H1 (cell line): ENCODE measurements around the gene METTL21C. TPM values are rescaled to one million over a fixed set of nuclear protein-coding genes. Genes with fewer than 3 reads are reported as not detected.

Experiments
- CTCF ChIA-PET: fragments of 300-600 bp; sonication (Branson Sonifier 250); formaldehyde crosslinking; loops from one replicate; lab custom pipeline; 2021; ENCODE audit not compliant: partially characterized antibody; lab: Charles Lee
- POLR2A ChIA-PET: fragments of 300-600 bp; sonication (Branson Sonifier 250); formaldehyde crosslinking; loops from one replicate; lab custom pipeline; 2021; ENCODE audit warnings: inconsistent platforms; ENCODE audit not compliant: partially characterized antibody; lab: Charles Lee
- DNase-seq, 2 experiments: peaks; one replicate each; pipeline versions ENCODE4 v3.0.0 to v3.0.0-alpha.2; 2010 to 2022; ENCODE audit warnings: low spot score in 2 of 2, low read depth in 1 of 2, mixed read lengths in 1 of 2
- FAIRE-seq: peaks from 2 replicates; lab custom pipeline; 2011; peaks lifted over from hg19 to GRCh38; lab: Jason Lieb, UNC
- H2AFZ ChIP-seq: 2 replicates; pipeline ENCODE4 v1.8.1; 2012; ENCODE audit warnings: low read length, inconsistent platforms
- H2AK5ac ChIP-seq: 2 replicates; pipeline ENCODE4 v1.6.1; 2013; ENCODE audit warnings: low read depth, low read length
- H2BK120ac ChIP-seq: replicated peaks from 2 replicates; pipeline ENCODE3; 2013; ENCODE audit warnings: low read depth, low read length, inconsistent platforms
- H2BK12ac ChIP-seq: 2 replicates; pipeline ENCODE4 v1.6.1; 2013; ENCODE audit warnings: low read depth, low read length
- H2BK15ac ChIP-seq: 2 replicates; pipeline ENCODE4 v1.6.1; 2013; ENCODE audit warnings: low read length
- H2BK20ac ChIP-seq: 2 replicates; pipeline ENCODE4 v1.6.1; 2013; ENCODE audit warnings: low read length
- H2BK5ac ChIP-seq: 2 replicates; pipeline ENCODE4 v1.6.1; 2013; ENCODE audit warnings: low read depth, low read length
- H3K14ac ChIP-seq: 2 replicates; pipeline ENCODE4 v1.6.1; 2013; ENCODE audit warnings: inconsistent platforms; ENCODE audit not compliant: insufficient read length
- H3K18ac ChIP-seq: 2 replicates; pipeline ENCODE4 v1.6.1; 2013; ENCODE audit warnings: low read length; ENCODE audit errors: extremely low read depth
- H3K23ac ChIP-seq: 2 replicates; pipeline ENCODE4 v1.6.1; 2013; ENCODE audit warnings: inconsistent platforms; ENCODE audit not compliant: insufficient read length
- H3K23me2 ChIP-seq: 2 replicates; pipeline ENCODE4 v1.6.1; 2013; ENCODE audit warnings: low read depth, low read length
- H3K27ac ChIP-seq: 2 replicates; pipeline ENCODE4 v1.6.1; 2011; ENCODE audit warnings: low read depth, low read length, inconsistent platforms
- H3K27me3 ChIP-seq, 4 experiments: replicated peaks in 1 of 4; 1 replicate in 1 of 4; 2 replicates in 3 of 4; pipeline versions ENCODE4 v1.6.1 to v1.8.1; 2011 to 2013; ENCODE audit warnings: low read length in 3 of 4, mild to moderate bottlenecking in 3 of 4, inconsistent platforms in 2 of 4, mixed read lengths in 2 of 4, moderate library complexity in 1 of 4; ENCODE audit not compliant: control insufficient read depth in 3 of 4, insufficient read depth in 3 of 4; ENCODE audit errors: extremely low read depth in 1 of 4
- H3K36me3 ChIP-seq, 4 experiments: 2 replicates each; pipeline versions ENCODE4 v1.6.1 to v1.8.1; 2011 to 2013; ENCODE audit warnings: mild to moderate bottlenecking in 4 of 4, low read length in 3 of 4, moderate library complexity in 2 of 4, control low read depth in 1 of 4, inconsistent platforms in 1 of 4; ENCODE audit not compliant: insufficient read depth in 4 of 4, control insufficient read depth in 2 of 4
- H3K4ac ChIP-seq: replicated peaks from 2 replicates; pipeline ENCODE3; 2013; ENCODE audit warnings: low read length, low read depth, mixed read lengths, inconsistent platforms; ENCODE audit not compliant: insufficient read length
- H3K4me1 ChIP-seq, 4 experiments: replicated peaks in 1 of 4; 1 replicate in 1 of 4; 2 replicates in 3 of 4; pipeline versions ENCODE4 v1.6.1 to v1.8.1; 2011 to 2013; ENCODE audit warnings: low read length in 3 of 4, inconsistent platforms in 2 of 4, mixed read lengths in 1 of 4; ENCODE audit not compliant: insufficient read depth in 4 of 4, control insufficient read depth in 3 of 4
- H3K4me2 ChIP-seq, 2 experiments: 2 replicates each; pipeline versions ENCODE4 v1.6.1 to v1.8.1; 2011 to 2013; ENCODE audit warnings: low read depth in 2 of 2, low read length in 2 of 2, control low read depth in 1 of 2, inconsistent platforms in 1 of 2, mild to moderate bottlenecking in 1 of 2; ENCODE audit not compliant: insufficient read depth in 1 of 2
- H3K4me3 ChIP-seq, 4 experiments: fragments of 200-600, 300-600 bp in 1 of 4; sonication (generic), shearing (Covaris generic), sonication (Bioruptor Twin) in 1 of 4; 2 replicates each; pipeline versions ENCODE4 v1.5.1 to v1.8.1; 2011 to 2016; ENCODE audit warnings: low read length in 4 of 4, low read depth in 3 of 4, control low read depth in 2 of 4, inconsistent platforms in 2 of 4, mild to moderate bottlenecking in 2 of 4, mixed read lengths in 1 of 4, moderate library complexity in 1 of 4; ENCODE audit not compliant: insufficient read depth in 2 of 4; ENCODE audit errors: extremely low read depth in 1 of 4
- H3K56ac ChIP-seq: replicated peaks from 2 replicates; pipeline ENCODE3; 2013; ENCODE audit warnings: low read depth, mild to moderate bottlenecking, mixed read lengths, low read length, inconsistent platforms; ENCODE audit not compliant: insufficient read length
- H3K79me1 ChIP-seq: 2 replicates; pipeline ENCODE4 v1.6.1; 2013; ENCODE audit warnings: low read depth, low read length, control low read depth
- H3K79me2 ChIP-seq, 2 experiments: 2 replicates each; pipeline versions ENCODE4 v1.6.1 to v1.8.1; 2012 to 2013; ENCODE audit warnings: low read length in 2 of 2, mild to moderate bottlenecking in 2 of 2, inconsistent platforms in 1 of 2; ENCODE audit not compliant: insufficient read depth in 2 of 2, control insufficient read depth in 1 of 2
- H3K9ac ChIP-seq, 4 experiments: replicated peaks in 1 of 4; 1 replicate in 1 of 4; 2 replicates in 3 of 4; pipeline versions ENCODE4 v1.6.1 to v1.8.1; 2011 to 2013; ENCODE audit warnings: low read depth in 3 of 4, low read length in 3 of 4, control low read depth in 2 of 4, mild to moderate bottlenecking in 2 of 4, moderate library complexity in 2 of 4, inconsistent platforms in 1 of 4; ENCODE audit errors: extremely low read depth in 1 of 4
- H3K9me3 ChIP-seq, 2 experiments: 2 replicates each; pipeline versions ENCODE4 v1.6.1 to v1.8.1; 2012 to 2013; ENCODE audit warnings: mild to moderate bottlenecking in 2 of 2, moderate library complexity in 2 of 2, control low read depth in 1 of 2, inconsistent platforms in 1 of 2, low read depth in 1 of 2, low read length in 1 of 2, mixed read lengths in 1 of 2; ENCODE audit not compliant: insufficient read depth in 2 of 2
- H4K20me1 ChIP-seq, 2 experiments: replicated peaks in 1 of 2; 2 replicates each; pipeline versions ENCODE3 to v1.8.1; 2011 to 2013; ENCODE audit warnings: inconsistent platforms in 2 of 2, low read length in 2 of 2, mild to moderate bottlenecking in 1 of 2; ENCODE audit not compliant: insufficient read depth in 2 of 2, control insufficient read depth in 1 of 2
- H4K5ac ChIP-seq: 2 replicates; pipeline ENCODE4 v1.6.1; 2013; ENCODE audit warnings: low read length, low read depth, mixed read lengths, inconsistent platforms; ENCODE audit not compliant: insufficient read length
- H4K8ac ChIP-seq: 2 replicates; pipeline ENCODE4 v1.8.0; 2013; ENCODE audit warnings: mild to moderate bottlenecking, moderate library complexity, low read length, inconsistent platforms; ENCODE audit not compliant: insufficient read depth; ENCODE audit errors: extremely low read depth
- H4K91ac ChIP-seq: replicated peaks from 2 replicates; pipeline ENCODE3; 2013; ENCODE audit warnings: low read length, mixed read lengths, inconsistent platforms; ENCODE audit not compliant: insufficient read length
- FOSL1 ChIP-seq: IDR thresholded peaks from 2 replicates; pipeline ENCODE4 v1.6.1; 2011; ENCODE audit warnings: mild to moderate bottlenecking, low read depth, low read length, moderate library complexity; ENCODE audit not compliant: insufficient read depth
- HDAC6 ChIP-seq: IDR thresholded peaks from one replicate; pipeline ENCODE4 v1.7.1; 2012; ENCODE audit warnings: low read depth, mild to moderate bottlenecking, inconsistent platforms, low read length, moderate library complexity
- MAX ChIP-seq: IDR thresholded peaks from 2 replicates; pipeline ENCODE4 v1.6.1; 2012; ENCODE audit warnings: inconsistent platforms
- NANOG ChIP-seq: IDR thresholded peaks from 2 replicates; pipeline ENCODE4 v1.6.1; 2011; ENCODE audit warnings: low read length, low read depth, mild to moderate bottlenecking, inconsistent platforms; ENCODE audit not compliant: insufficient read depth, poor library complexity, severe bottlenecking
- POLR2A ChIP-seq, 2 experiments: IDR thresholded peaks; 1 replicate in 1 of 2; 2 replicates in 1 of 2; pipeline ENCODE4 v1.6.1; 2011; ENCODE audit warnings: low read depth in 2 of 2, low read length in 2 of 2, mild to moderate bottlenecking in 2 of 2; ENCODE audit errors: control extremely low read depth in 1 of 2
- SIN3A ChIP-seq, 2 experiments: IDR thresholded peaks in 1 of 2; conservative IDR thresholded peaks in 1 of 2; 2 replicates each; pipeline ENCODE4 v1.6.1; 2011 to 2012; ENCODE audit warnings: low read length in 2 of 2, improper control_type of control experiment in 1 of 2, low read depth in 1 of 2, mild to moderate bottlenecking in 1 of 2
- WGBS, 2 experiments: shearing (Covaris generic) in 1 of 2; methylation state at CpG; one replicate each; pipeline versions ENCODE4 v1.1.6 to v1.1.7; 2013 to 2015; ENCODE audit warnings: low lambda C conversion rate in 2 of 2, mixed read lengths in 2 of 2, inconsistent platforms in 1 of 2, low coverage in 1 of 2, missing lambda C conversion rate in 1 of 2; ENCODE audit not compliant: insufficient replicate concordance in 2 of 2, insufficient coverage in 1 of 2, insufficient read length in 1 of 2; ENCODE audit errors: extremely low coverage in 1 of 2, missing lambda C conversion rate in 1 of 2; 5-methylcytosine and 5-hydroxymethylcytosine counted together
- polyA plus RNA-seq, 7 experiments: library from polyadenylated mRNA; depleted of rRNA in 3 of 7; stranded (reverse) in 5 of 7; unstranded in 2 of 7; fragments of >200 nt in 5 of 7; fragments of 200-250 nt in 2 of 7; gene quantifications; 1 replicate in 5 of 7; 2 replicates in 1 of 7; 4 replicates in 1 of 7; pipeline versions ENCODE4 v1.2.1 to v1.2.3, GENCODE V29; 2011 to 2013; ENCODE audit warnings: missing spikeins in 2 of 7, mixed read lengths in 2 of 7
- total RNA-seq: library from RNA; stranded (reverse); fragmentation: NEBNext Ultra II Directional; extraction: Animal tissue kit (Norgen Biotek cat#: 25700); gene quantifications from 2 replicates; pipeline ENCODE4 v1.2.1, GENCODE V29; 2021

METTL21C gene
- total and polyA plus RNA-seq, 2 of the 8 experiments (the other 6 are each of a cell fraction or from before 2014, with no cell fraction given), result not detected

DNA sequence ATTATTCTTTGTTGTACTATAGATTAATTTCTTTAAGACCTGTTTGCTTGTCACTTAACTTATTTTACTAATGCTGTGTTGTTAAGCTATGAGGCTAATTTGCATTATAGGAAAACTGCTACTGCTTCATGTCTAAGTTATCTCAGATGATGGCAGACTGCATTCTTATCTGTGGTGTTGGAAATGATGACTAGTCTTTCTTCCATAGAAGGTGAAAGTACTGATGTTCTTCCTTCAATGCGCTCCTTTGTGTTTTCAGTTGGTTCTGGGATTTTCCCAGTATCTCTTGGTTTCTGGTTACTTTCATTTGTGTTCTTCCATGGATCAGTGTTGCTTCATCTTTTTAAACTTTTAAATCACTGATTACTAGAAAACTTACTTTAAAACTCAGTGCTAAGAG lies 51.2 kb downstream of the METTL21C start:
- Histone ChIP-seq H3K23me2 (no peaks in the 10 kb centered on the region), H2AK5ac (no peak overlapping the region), H4K8ac (no peak overlapping the region), H2BK20ac (no peak overlapping the region), H3K56ac (no peak overlapping the region), H3K9ac (no peak overlapping the region), H3K23ac (no peak overlapping the region), H3K36me3 (peaks cover 9 to 94% (median 40%) of the 10 kb centered on the region in 4 experiments), H4K91ac (no peak overlapping the region), H3K79me1 (no peaks in the 10 kb centered on the region), H2BK120ac (no peak overlapping the region), H3K27ac (no peak overlapping the region), H3K79me2 (no peaks in the 10 kb centered on the region), H3K4me1 (no peaks in the 10 kb centered on the region), H2AFZ (no peak overlapping the region), H4K5ac (no peak overlapping the region), H2BK15ac (no peak overlapping the region), H2BK5ac (no peak overlapping the region), H3K14ac (no peak overlapping the region), H3K27me3 (no peaks in the 10 kb centered on the region), H3K18ac (no peak overlapping the region), H3K9me3 (no peaks in the 10 kb centered on the region), H3K4me2 (no peak overlapping the region), H3K4ac (no peak overlapping the region), H3K4me3 (no peak overlapping the region), H2BK12ac (no peak overlapping the region), H4K20me1 (no peaks in the 10 kb centered on the region)
- ChIA-PET CTCF (no interaction called here), POLR2A (no interaction called here)
- no peak for DNase-seq
- 100% methylated on average over 1 of the region's 1 CpG; no CpG with 5 or more reads in 1 of the 2 experiments for WGBS, 2 experiments
- FAIRE-seq, result no peak
- TF ChIP-seq FOSL1 (no peak), SIN3A (conservative IDR thresholded peaks at IDR 0.05 in 1 of 2, IDR thresholded peaks at IDR 0.05 in 1 of 2; ENCODE audit: low read depth in 1 of 2, low read length in 2 of 2) (no peak), MAX (no peak), NANOG (no peak), POLR2A (IDR thresholded peaks at IDR 0.05; ENCODE audit: control extremely low read depth in 1 of 2, low read depth in 2 of 2, low read length in 2 of 2) (no peak), HDAC6 (no peak)
